ENCODE results near the gene FHAD1.

DNA sequence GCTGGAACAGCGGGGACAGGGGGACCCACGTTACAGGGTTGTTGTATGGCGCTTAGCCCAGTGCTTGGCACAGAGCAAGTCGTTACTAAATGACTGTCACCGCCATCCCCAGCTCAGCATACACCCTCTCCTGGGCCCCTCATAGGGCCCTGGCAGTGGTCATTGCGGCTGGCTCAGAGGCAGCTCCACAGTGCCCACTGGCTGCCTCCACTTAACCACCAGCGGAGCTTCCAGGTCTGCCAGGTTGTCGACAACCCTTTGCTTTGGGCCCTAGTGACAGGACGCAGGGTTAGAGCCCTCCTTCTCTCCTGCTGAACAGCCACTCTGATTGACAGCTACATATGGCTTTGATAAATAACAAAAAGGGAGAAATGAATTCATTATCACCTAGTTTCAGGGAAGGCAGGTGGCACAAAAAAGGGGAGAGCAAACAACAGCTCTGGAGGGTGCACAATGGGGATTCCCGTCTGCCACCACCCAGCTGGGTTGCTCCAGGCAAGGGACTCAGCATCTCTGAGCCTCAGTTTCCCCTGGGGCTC is 167.5 kb downstream of the FHAD1 start:
- TF ChIP-seq CTCF (IDR thresholded peaks at IDR 0.05 in 4 of 5, conservative IDR thresholded peaks at IDR 0.05 in 1 of 5) (no peak), POLR2A (IDR thresholded peaks at IDR 0.05) (no peak)
